Body of pancreas (tissue), 4 donors: Measurements from ENCODE around the gene SLC25A40.

ENCODE experiments used
- POLR2A ChIP-seq, 3 donors: fragments of 450-650 bp; IDR thresholded peaks; one replicate each; pipeline ENCODE4 v1.6.1; 2016; ENCODE audit warnings: antibody characterized with exemption in 3 of 3, mild to moderate bottlenecking in 2 of 3
- TF ChIP-seq, protein P1 (sequence below), 7 experiments: fragments of 450-650 bp in 4 of 7; fragments of 200-600 bp in 3 of 7; sonication (generic) in 3 of 7; IDR thresholded peaks; one replicate each; pipeline ENCODE4 v1.5.1; 2016 to 2019; ENCODE audit warnings: antibody characterized with exemption in 7 of 7

DNA sequence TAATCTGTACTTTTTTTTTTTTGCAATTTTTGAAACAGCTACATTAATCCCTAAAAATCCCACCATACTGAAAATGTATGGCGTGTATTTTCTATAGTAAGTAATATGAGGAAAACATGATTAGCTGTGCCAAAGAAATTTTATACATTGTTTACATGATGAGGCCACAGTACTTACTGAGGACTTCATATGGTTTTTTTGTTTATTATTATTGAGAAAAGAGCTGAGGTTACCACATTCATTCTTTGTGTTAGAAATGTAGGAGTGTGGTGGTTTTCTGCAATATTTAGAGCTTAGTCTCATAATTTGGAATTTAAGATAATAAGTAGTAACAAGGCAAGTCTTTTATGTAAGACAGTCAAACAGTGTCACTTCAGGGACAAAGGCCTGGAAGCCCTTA lies 45.1 kb downstream of the SLC25A40 start:
- no peak for TF ChIP-seq POLR2A (IDR thresholded peaks at IDR 0.05)
- TF ChIP-seq, protein P1, sequence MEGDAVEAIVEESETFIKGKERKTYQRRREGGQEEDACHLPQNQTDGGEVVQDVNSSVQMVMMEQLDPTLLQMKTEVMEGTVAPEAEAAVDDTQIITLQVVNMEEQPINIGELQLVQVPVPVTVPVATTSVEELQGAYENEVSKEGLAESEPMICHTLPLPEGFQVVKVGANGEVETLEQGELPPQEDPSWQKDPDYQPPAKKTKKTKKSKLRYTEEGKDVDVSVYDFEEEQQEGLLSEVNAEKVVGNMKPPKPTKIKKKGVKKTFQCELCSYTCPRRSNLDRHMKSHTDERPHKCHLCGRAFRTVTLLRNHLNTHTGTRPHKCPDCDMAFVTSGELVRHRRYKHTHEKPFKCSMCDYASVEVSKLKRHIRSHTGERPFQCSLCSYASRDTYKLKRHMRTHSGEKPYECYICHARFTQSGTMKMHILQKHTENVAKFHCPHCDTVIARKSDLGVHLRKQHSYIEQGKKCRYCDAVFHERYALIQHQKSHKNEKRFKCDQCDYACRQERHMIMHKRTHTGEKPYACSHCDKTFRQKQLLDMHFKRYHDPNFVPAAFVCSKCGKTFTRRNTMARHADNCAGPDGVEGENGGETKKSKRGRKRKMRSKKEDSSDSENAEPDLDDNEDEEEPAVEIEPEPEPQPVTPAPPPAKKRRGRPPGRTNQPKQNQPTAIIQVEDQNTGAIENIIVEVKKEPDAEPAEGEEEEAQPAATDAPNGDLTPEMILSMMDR (IDR thresholded peaks at IDR 0.05), result no peak
